Measurements from ENCODE around the gene FAM53A. TPM values are rescaled to one million over a fixed set of nuclear protein-coding genes. Genes with fewer than 3 reads are reported as not detected.
"Not testable (repeated sequence)": the region's sequence is repeated elsewhere in the genome, so short reads cannot be mapped to it uniquely, and the experiment has no call there.

The FAM53A gene
- polyA plus RNA-seq, 2 of the 4 experiments (the other 2 are of a cell fraction), result 0.87 to 1.2 TPM

DNA sequence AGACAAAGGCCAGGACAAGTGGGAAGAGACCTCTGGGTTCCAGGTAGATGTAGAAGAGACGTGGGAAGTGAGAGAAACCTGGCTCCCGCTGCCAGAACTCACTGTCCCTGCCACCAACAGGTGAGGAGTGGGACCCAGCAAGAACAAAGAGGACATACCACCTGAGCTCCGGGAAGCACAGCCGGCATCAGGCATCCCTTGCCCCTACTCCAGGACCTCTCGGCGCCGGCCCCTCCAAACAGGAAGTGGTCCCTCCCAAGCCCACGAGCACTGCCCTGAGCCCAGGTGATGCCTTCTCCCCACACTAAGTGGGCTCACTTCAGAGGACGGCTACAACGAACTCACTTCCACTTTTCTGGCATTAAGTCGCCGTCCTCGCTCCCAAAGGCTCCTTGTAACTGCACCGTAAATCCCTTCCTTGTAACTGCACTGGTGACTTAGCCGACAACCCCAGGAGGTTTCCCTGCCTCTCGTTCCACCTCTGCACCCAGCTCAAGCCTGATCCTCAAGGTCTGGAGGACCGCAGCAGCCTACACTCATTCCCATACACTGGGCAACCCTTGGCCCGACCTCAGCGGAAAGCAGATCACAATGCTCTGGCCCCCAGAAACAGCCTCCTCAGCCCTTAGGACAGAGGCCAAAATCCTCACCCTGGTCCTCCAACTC, 8.8 kb downstream of the FAM53A start (continued):
- TF ChIP-seq, protein P1, sequence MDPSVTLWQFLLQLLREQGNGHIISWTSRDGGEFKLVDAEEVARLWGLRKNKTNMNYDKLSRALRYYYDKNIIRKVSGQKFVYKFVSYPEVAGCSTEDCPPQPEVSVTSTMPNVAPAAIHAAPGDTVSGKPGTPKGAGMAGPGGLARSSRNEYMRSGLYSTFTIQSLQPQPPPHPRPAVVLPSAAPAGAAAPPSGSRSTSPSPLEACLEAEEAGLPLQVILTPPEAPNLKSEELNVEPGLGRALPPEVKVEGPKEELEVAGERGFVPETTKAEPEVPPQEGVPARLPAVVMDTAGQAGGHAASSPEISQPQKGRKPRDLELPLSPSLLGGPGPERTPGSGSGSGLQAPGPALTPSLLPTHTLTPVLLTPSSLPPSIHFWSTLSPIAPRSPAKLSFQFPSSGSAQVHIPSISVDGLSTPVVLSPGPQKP (IDR thresholded peaks at IDR 0.05; ENCODE audit: low read depth, low read length), result no peak
- TF ChIP-seq, protein P2, sequence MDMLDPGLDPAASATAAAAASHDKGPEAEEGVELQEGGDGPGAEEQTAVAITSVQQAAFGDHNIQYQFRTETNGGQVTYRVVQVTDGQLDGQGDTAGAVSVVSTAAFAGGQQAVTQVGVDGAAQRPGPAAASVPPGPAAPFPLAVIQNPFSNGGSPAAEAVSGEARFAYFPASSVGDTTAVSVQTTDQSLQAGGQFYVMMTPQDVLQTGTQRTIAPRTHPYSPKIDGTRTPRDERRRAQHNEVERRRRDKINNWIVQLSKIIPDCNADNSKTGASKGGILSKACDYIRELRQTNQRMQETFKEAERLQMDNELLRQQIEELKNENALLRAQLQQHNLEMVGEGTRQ (IDR thresholded peaks at IDR 0.05), result no peak
- no peak for TF ChIP-seq JUN (IDR thresholded peaks at IDR 0.05)
- TF ChIP-seq, protein P3, sequence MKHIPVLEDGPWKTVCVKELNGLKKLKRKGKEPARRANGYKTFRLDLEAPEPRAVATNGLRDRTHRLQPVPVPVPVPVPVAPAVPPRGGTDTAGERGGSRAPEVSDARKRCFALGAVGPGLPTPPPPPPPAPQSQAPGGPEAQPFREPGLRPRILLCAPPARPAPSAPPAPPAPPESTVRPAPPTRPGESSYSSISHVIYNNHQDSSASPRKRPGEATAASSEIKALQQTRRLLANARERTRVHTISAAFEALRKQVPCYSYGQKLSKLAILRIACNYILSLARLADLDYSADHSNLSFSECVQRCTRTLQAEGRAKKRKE (CRISPR knock-in tag; IDR thresholded peaks at IDR 0.05; ENCODE audit: low read depth), result no peak
- TF ChIP-seq, protein P4, sequence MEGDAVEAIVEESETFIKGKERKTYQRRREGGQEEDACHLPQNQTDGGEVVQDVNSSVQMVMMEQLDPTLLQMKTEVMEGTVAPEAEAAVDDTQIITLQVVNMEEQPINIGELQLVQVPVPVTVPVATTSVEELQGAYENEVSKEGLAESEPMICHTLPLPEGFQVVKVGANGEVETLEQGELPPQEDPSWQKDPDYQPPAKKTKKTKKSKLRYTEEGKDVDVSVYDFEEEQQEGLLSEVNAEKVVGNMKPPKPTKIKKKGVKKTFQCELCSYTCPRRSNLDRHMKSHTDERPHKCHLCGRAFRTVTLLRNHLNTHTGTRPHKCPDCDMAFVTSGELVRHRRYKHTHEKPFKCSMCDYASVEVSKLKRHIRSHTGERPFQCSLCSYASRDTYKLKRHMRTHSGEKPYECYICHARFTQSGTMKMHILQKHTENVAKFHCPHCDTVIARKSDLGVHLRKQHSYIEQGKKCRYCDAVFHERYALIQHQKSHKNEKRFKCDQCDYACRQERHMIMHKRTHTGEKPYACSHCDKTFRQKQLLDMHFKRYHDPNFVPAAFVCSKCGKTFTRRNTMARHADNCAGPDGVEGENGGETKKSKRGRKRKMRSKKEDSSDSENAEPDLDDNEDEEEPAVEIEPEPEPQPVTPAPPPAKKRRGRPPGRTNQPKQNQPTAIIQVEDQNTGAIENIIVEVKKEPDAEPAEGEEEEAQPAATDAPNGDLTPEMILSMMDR (IDR thresholded peaks at IDR 0.05), result no peak
- TF ChIP-seq HOXB13 (CRISPR knock-in tag; IDR thresholded peaks at IDR 0.05; ENCODE audit: low read depth), result no peak
- no peak for TF ChIP-seq MYC (IDR thresholded peaks at IDR 0.05; ENCODE audit: borderline replicate concordance, low read length)

DNA sequence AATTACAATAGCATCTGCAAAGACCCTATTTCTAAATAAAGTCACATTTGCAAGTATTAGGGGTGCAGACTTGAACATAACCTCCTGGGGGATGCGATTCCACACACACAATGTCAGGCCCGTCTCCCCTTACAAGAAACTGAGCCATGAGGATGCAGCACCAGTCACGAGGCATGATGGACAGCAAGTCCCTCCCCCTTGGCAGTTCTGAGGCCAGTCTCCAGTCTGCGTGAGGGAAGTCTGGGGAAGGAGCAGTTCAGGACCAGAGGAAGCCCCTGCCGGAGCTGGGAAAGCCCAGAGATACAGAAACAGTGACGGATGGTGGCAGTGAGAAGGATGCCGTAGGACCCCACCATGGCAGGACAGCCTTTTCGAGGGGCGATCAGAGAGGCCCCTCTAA, 9.4 kb downstream of the FAM53A start:
- Histone ChIP-seq H3K9me3 (no peaks in the 10 kb centered on the region), H3K4me3 (no peak overlapping the region), H3K4me2 (no peak overlapping the region), H3K27ac (no peak overlapping the region), H3K4me1 (no peaks in the 10 kb centered on the region)
- DNase-seq (ENCODE audit: low read depth in 1 of 2, low spot score in 1 of 2) (no peak), FAIRE-seq (no peak), ATAC-seq (no peak; a peak in 1 of 6 replicates)
- TF ChIP-seq MAZ (IDR thresholded peaks at IDR 0.05; ENCODE audit: borderline replicate concordance, low read depth, low read length), result no peak
- no peak for TF ChIP-seq ZNF302 (CRISPR knock-in tag; IDR thresholded peaks at IDR 0.05)
- no peak for TF ChIP-seq CEBPB (IDR thresholded peaks at IDR 0.05)
- TF ChIP-seq, protein P1 (IDR thresholded peaks at IDR 0.05; ENCODE audit: low read depth, low read length), result no peak
- TF ChIP-seq, protein P5, sequence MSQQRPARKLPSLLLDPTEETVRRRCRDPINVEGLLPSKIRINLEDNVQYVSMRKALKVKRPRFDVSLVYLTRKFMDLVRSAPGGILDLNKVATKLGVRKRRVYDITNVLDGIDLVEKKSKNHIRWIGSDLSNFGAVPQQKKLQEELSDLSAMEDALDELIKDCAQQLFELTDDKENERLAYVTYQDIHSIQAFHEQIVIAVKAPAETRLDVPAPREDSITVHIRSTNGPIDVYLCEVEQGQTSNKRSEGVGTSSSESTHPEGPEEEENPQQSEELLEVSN (IDR thresholded peaks at IDR 0.05; ENCODE audit: borderline replicate concordance, low read depth), result no peak
- TF ChIP-seq POLR2A (IDR thresholded peaks at IDR 0.05; ENCODE audit: low read length), result no peak
- TF ChIP-seq ZFP36 (IDR thresholded peaks at IDR 0.05; ENCODE audit: borderline replicate concordance, partially characterized antibody), result no peak
- TF ChIP-seq KDM1A (IDR thresholded peaks at IDR 0.05; ENCODE audit: low read depth), result no peak
- CTCF ChIA-PET, result interaction anchor here (0.8 to 1.8 kb wide), 2 partner anchors 19 to 47 kb away, joined by 3 to 7 read pairs; no protein-coding TSS in a partner anchor
- POLR2A ChIA-PET, result no interaction called here
- WGBS (ENCODE audit: missing lambda C conversion rate), result 69% methylated on average over 8 of the region's 9 CpGs

DNA sequence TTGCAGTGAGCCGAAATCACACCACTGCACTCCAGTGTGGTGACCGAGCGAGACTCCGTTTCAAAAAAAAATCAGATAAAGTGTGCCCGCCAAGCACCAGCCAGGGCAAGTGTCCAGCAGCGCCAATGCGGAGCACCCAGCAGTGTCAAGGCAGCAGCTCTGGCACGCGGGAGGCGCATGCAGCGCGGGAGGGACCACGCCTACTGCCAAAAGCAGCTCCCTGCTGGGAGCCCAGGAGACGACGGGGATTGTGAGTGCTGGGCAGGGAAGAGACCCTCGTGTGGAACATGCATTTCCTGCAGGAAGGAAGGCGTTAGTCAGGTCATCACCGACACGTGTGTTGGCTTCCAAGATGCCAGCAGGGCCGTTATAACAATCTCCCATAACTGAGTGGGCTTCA, 10.4 kb downstream of the FAM53A start:
- Histone ChIP-seq H3K27ac (no peak overlapping the region), H3K9me3 (no peaks in the 10 kb centered on the region), H3K4me1 (no peaks in the 10 kb centered on the region), H3K4me2 (no peak overlapping the region), H3K4me3 (no peak overlapping the region)
- 90% methylated on average over 20 of the region's 20 CpGs for WGBS (ENCODE audit: missing lambda C conversion rate)
- ChIA-PET CTCF (interaction anchor here (0.8 to 1.8 kb wide), 2 partner anchors 20 to 48 kb away, joined by 3 to 7 read pairs; no protein-coding TSS in a partner anchor), POLR2A (no interaction called here)
- DNase-seq (ENCODE audit: low read depth in 1 of 2, low spot score in 1 of 2) (no peak), ATAC-seq (no peak), FAIRE-seq (no peak)
- TF ChIP-seq CHD2 (IDR thresholded peaks at IDR 0.05; ENCODE audit: low read length, partially characterized antibody) (no peak), ESRRA (IDR thresholded peaks at IDR 0.05; ENCODE audit: borderline replicate concordance, low read length) (no peak), TFCP2L1 (CRISPR knock-in tag; IDR thresholded peaks at IDR 0.05) (no peak), RARB (CRISPR knock-in tag; IDR thresholded peaks at IDR 0.05) (no peak)
- TF ChIP-seq, protein P6, sequence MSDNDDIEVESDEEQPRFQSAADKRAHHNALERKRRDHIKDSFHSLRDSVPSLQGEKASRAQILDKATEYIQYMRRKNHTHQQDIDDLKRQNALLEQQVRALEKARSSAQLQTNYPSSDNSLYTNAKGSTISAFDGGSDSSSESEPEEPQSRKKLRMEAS (IDR thresholded peaks at IDR 0.05), result no peak
- TF ChIP-seq, protein P7, sequence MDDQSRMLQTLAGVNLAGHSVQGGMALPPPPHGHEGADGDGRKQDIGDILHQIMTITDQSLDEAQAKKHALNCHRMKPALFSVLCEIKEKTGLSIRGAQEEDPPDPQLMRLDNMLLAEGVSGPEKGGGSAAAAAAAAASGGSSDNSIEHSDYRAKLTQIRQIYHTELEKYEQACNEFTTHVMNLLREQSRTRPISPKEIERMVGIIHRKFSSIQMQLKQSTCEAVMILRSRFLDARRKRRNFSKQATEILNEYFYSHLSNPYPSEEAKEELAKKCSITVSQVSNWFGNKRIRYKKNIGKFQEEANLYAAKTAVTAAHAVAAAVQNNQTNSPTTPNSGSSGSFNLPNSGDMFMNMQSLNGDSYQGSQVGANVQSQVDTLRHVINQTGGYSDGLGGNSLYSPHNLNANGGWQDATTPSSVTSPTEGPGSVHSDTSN (IDR thresholded peaks at IDR 0.05), result no peak

DNA sequence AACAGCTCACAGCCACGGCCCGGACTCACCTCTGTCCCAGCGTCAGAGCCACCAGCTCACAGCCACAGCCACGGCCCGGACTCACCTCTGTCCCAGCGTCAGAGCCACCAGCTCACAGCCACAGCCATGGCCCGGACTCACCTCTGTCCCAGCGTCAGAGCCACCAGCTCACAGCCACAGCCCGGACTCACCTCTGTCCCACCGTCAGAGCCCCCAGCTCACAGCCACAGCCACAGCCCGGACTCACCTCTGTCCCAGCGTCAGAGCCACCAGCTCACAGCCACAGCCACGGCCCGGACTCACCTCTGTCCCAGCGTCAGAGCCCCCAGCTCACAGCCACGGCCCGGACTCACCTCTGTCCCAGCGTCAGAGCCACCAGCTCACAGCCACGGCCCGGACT, 13.1 kb downstream of the FAM53A start:
- H3K27ac ChIP-seq; DNase-seq (ENCODE audit: low read depth in 1 of 2, low spot score in 1 of 2); ATAC-seq; POLR2A ChIA-PET; CTCF ChIA-PET; H3K9me3 ChIP-seq; H3K4me3 ChIP-seq; H3K4me1 ChIP-seq; H3K4me2 ChIP-seq; FAIRE-seq: not testable (repeated sequence)
- WGBS (ENCODE audit: missing lambda C conversion rate), result 81% methylated on average over 5 of the region's 20 CpGs

All from A549 (cell line).